T47D (cell line): ENCODE data around the gene C19orf47.
"Not testable (repeated sequence)": the region's sequence is repeated elsewhere in the genome, so short reads cannot be mapped to it uniquely, and the experiment has no call there.

Experiments used
- DNase-seq, 2 experiments: peaks; one replicate each; pipeline versions ENCODE4 v3.0.0 to v3.0.0-alpha.2; 2011 to 2012; ENCODE audit warnings: low read depth in 1 of 2, low spot score in 1 of 2
- JUND ChIP-seq: IDR thresholded peaks from 2 replicates; pipeline ENCODE4 v1.6.1; 2012; ENCODE audit warnings: low read depth
- in situ Hi-C: cut with HindIII; loops from 2 replicates; pipeline ENCODE4 v1.10.0; 2016; ENCODE audit warnings: low sequenced_read_pairs, low pct_unique_long_range_greater_than_20kb

C19orf47 gene

GRCh38 chr19:40335101-40335500 is 13.1 kb downstream of the C19orf47 start:
- no peak for TF ChIP-seq JUND
- in situ Hi-C loops: no loop called here

GRCh38 chr19:40333083-40333482 is 15.1 kb downstream of the C19orf47 start:
- DNase-seq, in situ Hi-C loops: not testable (repeated sequence)

More at GRCh38 chr19:40335101-40335500, 13.1 kb downstream of the C19orf47 start:
- DNase-seq: no peak

- DNase-seq: no peak
- in situ Hi-C loops: no loop called here
- TF ChIP-seq JUND: no peak
Observed at GRCh38 chr19:40332669-40333068, 15.5 kb downstream of the C19orf47 start.

GRCh38 chr19:40331052-40331451 is 17.1 kb downstream of the C19orf47 start:
- no peak for TF ChIP-seq JUND
- DNase-seq: peak; percentile 25 to 69
- in situ Hi-C loops: no loop called here

GRCh38 chr19:40326201-40326600 is 22.0 kb downstream of the C19orf47 start:
- in situ Hi-C loops: no loop called here
- TF ChIP-seq JUND: no peak
- DNase-seq: no peak

- peak in 1 of 2 experiments; percentile 32 for DNase-seq
- in situ Hi-C loops: no loop called here
Observed at GRCh38 chr19:40323705-40324104, 24.5 kb downstream of the C19orf47 start.

GRCh38 chr19:40322951-40323615 is 25.1 kb downstream of the C19orf47 start:
- no peak for DNase-seq
- in situ Hi-C loops: no loop called here

More at GRCh38 chr19:40323705-40324104, 24.5 kb downstream of the C19orf47 start:
- TF ChIP-seq JUND: no peak

GRCh38 chr19:40322271-40322610 is 26.0 kb downstream of the C19orf47 start:
- no peak for DNase-seq
- TF ChIP-seq JUND: no peak
- in situ Hi-C loops: no loop called here

More at GRCh38 chr19:40322951-40323615, 25.1 kb downstream of the C19orf47 start:
- no peak for TF ChIP-seq JUND

GRCh38 chr19:40321566-40322270 is 26.5 kb downstream of the C19orf47 start:
- DNase-seq: no peak
- in situ Hi-C loops: no loop called here
- TF ChIP-seq JUND: no peak

- no peak for TF ChIP-seq JUND
- in situ Hi-C loops: no loop called here
- DNase-seq: no peak
Observed at GRCh38 chr19:40321076-40321475, 27.1 kb downstream of the C19orf47 start.

GRCh38 chr19:40320558-40320935 is 27.6 kb downstream of the C19orf47 start:
- DNase-seq: no peak
- no peak for TF ChIP-seq JUND
- in situ Hi-C loops: no loop called here

GRCh38 chr19:40317338-40317737 is 30.9 kb downstream of the C19orf47 start:
- DNase-seq: no peak
- in situ Hi-C loops: no loop called here
- no peak for TF ChIP-seq JUND

GRCh38 chr19:40315812-40316470 is 32.3 kb downstream of the C19orf47 start:
- TF ChIP-seq JUND: no peak
- in situ Hi-C loops: no loop called here
- DNase-seq: no peak

GRCh38 chr19:40314656-40315055 is 33.5 kb downstream of the C19orf47 start:
- no peak for DNase-seq
- in situ Hi-C loops: no loop called here
- TF ChIP-seq JUND: no peak
